ENCODE results near the gene MELTF.
"Not testable (repeated sequence)": the region's sequence is repeated elsewhere in the genome, so short reads cannot be mapped to it uniquely, and the experiment has no call there.

MELTF gene

GRCh38 chr3:197029511-197030167, at the start of gene MELTF:
Gene MELTF, minus strand, starts transcription at chr3:197029817. Its CDS starts 115 bp downstream, at chr3:197029702.
- no peak for DNase-seq

- no peak for DNase-seq
Observed at GRCh38 chr3:197076415-197076814, 46.8 kb upstream of the MELTF start.

- DNase-seq, result no peak
Observed at GRCh38 chr3:197068077-197068476, 38.5 kb upstream of the MELTF start.

- no peak for DNase-seq
Observed at GRCh38 chr3:197064771-197065170, 35.2 kb upstream of the MELTF start.

- DNase-seq, result no peak
Observed at GRCh38 chr3:197062446-197062845, 32.8 kb upstream of the MELTF start.

- DNase-seq, result not testable (repeated sequence)
Observed at GRCh38 chr3:197051637-197052036, 22.0 kb upstream of the MELTF start.

- DNase-seq, result no peak
Observed at GRCh38 chr3:197050511-197050910, 20.9 kb upstream of the MELTF start.

GRCh38 chr3:197042539-197042938, 12.9 kb upstream of the MELTF start:
- DNase-seq, result no peak

GRCh38 chr3:197041875-197042488, 12.4 kb upstream of the MELTF start:
- DNase-seq, result no peak

- DNase-seq, result no peak
Observed at GRCh38 chr3:197040658-197041057, 11.0 kb upstream of the MELTF start.

GRCh38 chr3:197038679-197039462, 9.3 kb upstream of the MELTF start:
- no peak for DNase-seq

- DNase-seq, result no peak
Observed at GRCh38 chr3:197035577-197035976, 6.0 kb upstream of the MELTF start.

- not testable (repeated sequence) for DNase-seq
Observed at GRCh38 chr3:197034778-197035177, 5.2 kb upstream of the MELTF start.

GRCh38 chr3:197033764-197034163, 4.1 kb upstream of the MELTF start:
- not testable (repeated sequence) for DNase-seq

- DNase-seq, result no peak
Observed at GRCh38 chr3:197031315-197032285, 2.0 kb upstream of the MELTF start.

GRCh38 chr3:197030379-197031314, 1.0 kb upstream of the MELTF start:
- no peak for DNase-seq

GRCh38 chr3:197028728-197029510, 698 bp downstream of the MELTF start:
- no peak for DNase-seq

GRCh38 chr3:197027896-197028727, 1.5 kb downstream of the MELTF start:
- DNase-seq, result no peak

- no peak for DNase-seq
Observed at GRCh38 chr3:197027151-197027895, 2.3 kb downstream of the MELTF start.
